ENCODE results near the gene ATOH8.

Gene ATOH8

GRCh38 chr2:85727798-85728197 is 26.0 kb upstream of the ATOH8 start:
- Mint-ChIP-seq H3K9me3 (no peaks in the 10 kb centered on the region), H3K27ac (no peak overlapping the region), H3K4me1 (peaks cover 24% of the 10 kb centered on the region), H3K27me3 (ENCODE audit: low read depth, poor library complexity) (peaks cover 29% of the 10 kb centered on the region), H3K36me3 (ENCODE audit: low read depth) (no peaks in the 10 kb centered on the region), H3K4me3 (no peak overlapping the region)
- no peak for DNase-seq
- no peak for TF ChIP-seq CTCF (IDR thresholded peaks at IDR 0.05)

- no peak for DNase-seq
- Mint-ChIP-seq H3K27ac (no peak overlapping the region), H3K4me1 (peaks cover 28% of the 10 kb centered on the region), H3K4me3 (no peak overlapping the region), H3K36me3 (ENCODE audit: low read depth) (no peaks in the 10 kb centered on the region), H3K27me3 (ENCODE audit: low read depth, poor library complexity) (peaks cover 29% of the 10 kb centered on the region), H3K9me3 (no peaks in the 10 kb centered on the region)
- no peak for TF ChIP-seq CTCF (IDR thresholded peaks at IDR 0.05)
Measured at GRCh38 chr2:85728342-85728741, 25.4 kb upstream of the ATOH8 start.

GRCh38 chr2:85728883-85729824 is 24.6 kb upstream of the ATOH8 start:
- DNase-seq = peak; percentile 96

GRCh38 chr2:85729825-85730510 is 23.8 kb upstream of the ATOH8 start:
- Mint-ChIP-seq H3K27ac (no peak overlapping the region), H3K9me3 (no peaks in the 10 kb centered on the region), H3K4me3 (no peak overlapping the region), H3K4me1 (peaks cover 28% of the 10 kb centered on the region), H3K36me3 (ENCODE audit: low read depth) (no peaks in the 10 kb centered on the region), H3K27me3 (ENCODE audit: low read depth, poor library complexity) (peaks cover 23% of the 10 kb centered on the region)
- TF ChIP-seq CTCF (IDR thresholded peaks at IDR 0.05) = no peak
- no peak for DNase-seq

More at GRCh38 chr2:85728883-85729824, 24.6 kb upstream of the ATOH8 start:
- no peak overlapping the region for H3K27ac Mint-ChIP-seq
- H3K36me3 Mint-ChIP-seq (ENCODE audit: low read depth) = no peaks in the 10 kb centered on the region
- peaks cover 28% of the 10 kb centered on the region for H3K4me1 Mint-ChIP-seq
- H3K9me3 Mint-ChIP-seq = no peaks in the 10 kb centered on the region
- peaks cover 25% of the 10 kb centered on the region for H3K27me3 Mint-ChIP-seq (ENCODE audit: low read depth, poor library complexity)
- no peak overlapping the region for H3K4me3 Mint-ChIP-seq
- TF ChIP-seq CTCF (IDR thresholded peaks at IDR 0.05) = peak; percentile 97

- DNase-seq = no peak
- Mint-ChIP-seq H3K27ac (no peak overlapping the region), H3K4me3 (no peak overlapping the region), H3K4me1 (peaks cover 28% of the 10 kb centered on the region), H3K9me3 (no peaks in the 10 kb centered on the region), H3K27me3 (ENCODE audit: low read depth, poor library complexity) (peaks cover 21% of the 10 kb centered on the region), H3K36me3 (ENCODE audit: low read depth) (no peaks in the 10 kb centered on the region)
- TF ChIP-seq CTCF (IDR thresholded peaks at IDR 0.05) = no peak
Measured at GRCh38 chr2:85730686-85731230, 23.0 kb upstream of the ATOH8 start.

All from nephron progenitor cell (in vitro differentiated cells).